HCT116 (cell line): ENCODE data around the gene CA10. TPM values are rescaled to one million over a fixed set of nuclear protein-coding genes. Genes with fewer than 3 reads are reported as not detected.

Source experiments
- ATAC-seq: fragments of 200-7000 bp; cut with Tn5 transposase; 2 replicates; pipeline ENCODE4 v1.9.1; 2020; ENCODE audit warnings: mild to moderate bottlenecking, moderate library complexity
- BruUV-seq: library from RNA; stranded (reverse); fragments of 400-500 nt; replicated peaks from 2 replicates; lab custom pipeline; 2021; lab: Mats Ljungman, UMichigan
- CTCF ChIA-PET: fragments of 300-600 bp; sonication (Branson Sonifier 250); formaldehyde crosslinking; loops from one replicate; lab custom pipeline; 2021; ENCODE audit warnings: antibody characterized with exemption; lab: Charles Lee
- POLR2A ChIA-PET: fragments of 300-600, 350-600 bp; sonication (Branson Sonifier 250); formaldehyde crosslinking; loops from one replicate; lab custom pipeline; 2021; ENCODE audit warnings: antibody characterized with exemption; lab: Charles Lee
- RAD21 ChIA-PET, 2 experiments: fragments of 300-600 bp; sonication (Branson Sonifier 250); formaldehyde crosslinking; loops; one replicate each; lab custom pipeline; 2023; ENCODE audit warnings: low total read pairs in 2 of 2; ENCODE audit not compliant: uncharacterized antibody in 2 of 2, unreplicated experiment in 2 of 2, low non-redundant PET in 1 of 2; lab: Charles Lee
- DNase-seq: peaks from one replicate; pipeline ENCODE4 v3.0.0-alpha.2; 2010; ENCODE audit warnings: low read depth, low spot score
- H2AFZ ChIP-seq: fragments of 200-600 bp; shearing (Covaris generic), sonication (generic); 2 replicates; pipeline ENCODE4 v1.6.1; 2017; ENCODE audit warnings: low read depth, mixed run types, mixed read lengths, antibody characterized with exemption, low read length; ENCODE audit not compliant: poor library complexity, severe bottlenecking
- H3K27ac ChIP-seq: 2 replicates; pipeline ENCODE4 v1.5.1; 2012; ENCODE audit warnings: low read depth, low read length
- H3K27me3 ChIP-seq: fragments of 200-600 bp; sonication (generic); 2 replicates; pipeline ENCODE4 v1.6.1; 2016; ENCODE audit warnings: mixed run types, low read length, mixed read lengths; ENCODE audit not compliant: insufficient read depth
- H3K36me3 ChIP-seq, 2 experiments: fragments of 200-500 bp in 1 of 2; fragments of 200-600 bp in 1 of 2; sonication (Bioruptor generic) in 1 of 2; sonication (generic) in 1 of 2; 2 replicates each; pipeline versions ENCODE4 v1.5.1 to v1.6.1; 2014 to 2016; ENCODE audit warnings: low read length in 2 of 2, inconsistent platforms in 1 of 2, mixed read lengths in 1 of 2, mixed run types in 1 of 2; ENCODE audit not compliant: insufficient read depth in 2 of 2, control insufficient read depth in 1 of 2
- H3K4me1 ChIP-seq, 2 experiments: fragments of 200-600 bp in 1 of 2; sonication (generic) in 1 of 2; 2 replicates each; pipeline versions ENCODE4 v1.5.1 to v1.6.1; 2012 to 2017; ENCODE audit warnings: low read length in 2 of 2, inconsistent platforms in 1 of 2, mild to moderate bottlenecking in 1 of 2, mixed read lengths in 1 of 2, mixed run types in 1 of 2, moderate library complexity in 1 of 2; ENCODE audit not compliant: insufficient read depth in 2 of 2, control insufficient read depth in 1 of 2
- H3K4me2 ChIP-seq: fragments of 200-600 bp; sonication (generic); 2 replicates; pipeline ENCODE4 v1.6.1; 2017; ENCODE audit warnings: mixed run types, low read length, mixed read lengths
- H3K4me3 ChIP-seq, 2 experiments: fragments of 200-600 bp in 1 of 2; sonication (generic) in 1 of 2; replicated peaks in 1 of 2; 2 replicates each; pipeline ENCODE4 v1.5.1; 2011 to 2016; ENCODE audit warnings: low read length in 2 of 2, control low read depth in 1 of 2, low read depth in 1 of 2, mild to moderate bottlenecking in 1 of 2, mixed read lengths in 1 of 2, mixed run types in 1 of 2
- H3K79me2 ChIP-seq: fragments of 200-600 bp; sonication (generic); 2 replicates; pipeline ENCODE4 v1.6.1; 2017; ENCODE audit warnings: mild to moderate bottlenecking, mixed run types, low read length, moderate library complexity, mixed read lengths; ENCODE audit not compliant: insufficient read depth
- H3K9ac ChIP-seq: fragments of 200-600 bp; sonication (generic); 2 replicates; pipeline ENCODE4 v1.6.1; 2016; ENCODE audit warnings: low read length, mixed read lengths
- H3K9me2 ChIP-seq: fragments of 200-600 bp; sonication (generic), shearing (Covaris generic); 2 replicates; pipeline ENCODE4 v1.6.1; 2017; ENCODE audit warnings: mixed run types, mild to moderate bottlenecking, moderate library complexity; ENCODE audit not compliant: insufficient read depth
- H3K9me3 ChIP-seq, 2 experiments: fragments of 200-500 bp in 1 of 2; fragments of 200-600 bp in 1 of 2; sonication (Bioruptor generic) in 1 of 2; sonication (generic) in 1 of 2; 2 replicates each; pipeline ENCODE4 v1.6.1; 2014 to 2017; ENCODE audit warnings: low read length in 2 of 2, mixed read lengths in 2 of 2, inconsistent platforms in 1 of 2, low read depth in 1 of 2, mild to moderate bottlenecking in 1 of 2, mixed run types in 1 of 2, moderate library complexity in 1 of 2; ENCODE audit not compliant: control insufficient read depth in 1 of 2, insufficient read depth in 1 of 2
- H4K20me1 ChIP-seq: fragments of 200-600 bp; sonication (generic), shearing (Covaris generic); 2 replicates; pipeline ENCODE4 v1.6.1; 2017; ENCODE audit warnings: mixed run types, mild to moderate bottlenecking, moderate library complexity; ENCODE audit not compliant: insufficient read depth
- ATF3 ChIP-seq: IDR thresholded peaks from 2 replicates; pipeline ENCODE4 v1.6.1; 2012
- CBX3 ChIP-seq: IDR thresholded peaks from 2 replicates; pipeline ENCODE4 v1.6.1; 2012; ENCODE audit warnings: low read depth
- CEBPB ChIP-seq: IDR thresholded peaks from 2 replicates; pipeline ENCODE4 v1.6.1; 2012; ENCODE audit warnings: low read depth
- ELF1 ChIP-seq: IDR thresholded peaks from 2 replicates; pipeline ENCODE4 v1.6.1; 2012; ENCODE audit warnings: low read depth, borderline replicate concordance
- EZH2 ChIP-seq: fragments of 200-600 bp; sonication (generic); IDR thresholded peaks from 2 replicates; pipeline ENCODE4 v1.6.1; 2017; ENCODE audit warnings: antibody characterized with exemption, mixed run types
- FOSL1 ChIP-seq: IDR thresholded peaks from 2 replicates; pipeline ENCODE4 v1.6.1; 2012; ENCODE audit warnings: low read depth
- JUND ChIP-seq: IDR thresholded peaks from 2 replicates; pipeline ENCODE4 v1.6.1; 2012
- SIN3A ChIP-seq: IDR thresholded peaks from 2 replicates; pipeline ENCODE4 v1.6.1; 2012; ENCODE audit warnings: low read depth
- TCF7L2 ChIP-seq: IDR thresholded peaks from 2 replicates; pipeline ENCODE4 v1.7.0; 2011; ENCODE audit warnings: borderline replicate concordance, inconsistent platforms; ENCODE audit not compliant: insufficient read depth, insufficient read length; ENCODE audit errors: extremely low read depth
- YY1 ChIP-seq: IDR thresholded peaks from 2 replicates; pipeline ENCODE4 v1.6.1; 2011; ENCODE audit warnings: low read length, low read depth, moderate library complexity, mild to moderate bottlenecking; ENCODE audit not compliant: insufficient replicate concordance; ENCODE audit errors: extremely low read depth
- intact Hi-C: fragments of 100-400 bp; cut with micrococcal nuclease; formaldehyde crosslinking; loops from 2 replicates; pipeline ENCODE4 v1.10.0; 2022
- total RNA-seq: library from RNA; stranded (reverse); gene quantifications from one replicate; pipeline ENCODE4 v1.2.1, GENCODE V29; 2021; ENCODE audit not compliant: unreplicated experiment
- TF ChIP-seq, protein P1 (sequence below): IDR thresholded peaks from 2 replicates; pipeline ENCODE4 v1.6.1; 2012

Gene CA10
- total RNA-seq, 1 experiment from 2014 or later, result not detected

- no peak overlapping the region for H3K4me2 ChIP-seq
- CTCF ChIA-PET, result interaction anchor here (0.6 to 1.5 kb wide), 2 partner anchors 56 to 215 kb away, joined by 3 to 5 read pairs; no protein-coding TSS in a partner anchor
- ATAC-seq (no peak), DNase-seq (no peak)
- H3K9ac ChIP-seq, result no peak overlapping the region
- H4K20me1 ChIP-seq, result no peaks in the 10 kb centered on the region; the same call in 1 of the 2 replicates
- no peak overlapping the region for H2AFZ ChIP-seq
- POLR2A ChIA-PET, result no interaction called here
- H3K27me3 ChIP-seq, result peaks cover 72% of the 10 kb centered on the region
- BruUV-seq, result no TSS peak
- no peak overlapping the region for H3K4me3 ChIP-seq
- H3K36me3 ChIP-seq, result no peaks in the 10 kb centered on the region
- TF ChIP-seq FOSL1 (no peak), CBX3 (no peak), CEBPB (no peak), SIN3A (no peak), ATF3 (no peak), JUND (no peak), YY1 (no peak), EZH2 (no peak), TCF7L2 (no peak), ELF1 (no peak)
- TF ChIP-seq, protein P1, sequence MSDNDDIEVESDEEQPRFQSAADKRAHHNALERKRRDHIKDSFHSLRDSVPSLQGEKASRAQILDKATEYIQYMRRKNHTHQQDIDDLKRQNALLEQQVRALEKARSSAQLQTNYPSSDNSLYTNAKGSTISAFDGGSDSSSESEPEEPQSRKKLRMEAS, result no peak
- no peaks in the 10 kb centered on the region for H3K9me2 ChIP-seq
- H3K27ac ChIP-seq, result no peak overlapping the region
- no peaks in the 10 kb centered on the region for H3K79me2 ChIP-seq
- H3K9me3 ChIP-seq, result no peaks in the 10 kb centered on the region
- intact Hi-C loops, result no loop called here
- RAD21 ChIA-PET, result no interaction called here
- no peaks in the 10 kb centered on the region for H3K4me1 ChIP-seq
Observed at GRCh38 chr17:51650772-51651171, 507.7 kb downstream of the CA10 start.

GRCh38 chr17:51650202-51650601, 508.3 kb downstream of the CA10 start:
- H3K79me2 ChIP-seq, result no peaks in the 10 kb centered on the region
- TF ChIP-seq JUND, result no peak
- no peaks in the 10 kb centered on the region for H3K36me3 ChIP-seq
- H3K9me3 ChIP-seq, result no peaks in the 10 kb centered on the region
- H2AFZ ChIP-seq, result no peak overlapping the region
- peaks cover 75% of the 10 kb centered on the region for H3K27me3 ChIP-seq
- no peak overlapping the region for H3K4me3 ChIP-seq
- no peaks in the 10 kb centered on the region for H3K9me2 ChIP-seq
- no TSS peak for BruUV-seq
- no peak overlapping the region for H3K9ac ChIP-seq
- H3K4me1 ChIP-seq, result no peaks in the 10 kb centered on the region
- no peak for ATAC-seq
- H3K4me2 ChIP-seq, result no peak overlapping the region
- no peaks in the 10 kb centered on the region; the same call in 1 of the 2 replicates for H4K20me1 ChIP-seq
- ChIA-PET RAD21 (no interaction called here), CTCF (interaction anchor here (1.5 kb wide), 1 partner anchor 215 kb away, joined by 5 read pairs; no protein-coding TSS in a partner anchor), POLR2A (no interaction called here)
- H3K27ac ChIP-seq, result no peak overlapping the region
- no peak for DNase-seq
- intact Hi-C loops, result no loop called here
